D721Med (cell line): ENCODE measurements around the gene NEUROD2.

ENCODE experiments used
- DNase-seq: peaks from one replicate; pipeline ENCODE4 v3.0.0; 2011; ENCODE audit warnings: low spot score; ENCODE audit not compliant: insufficient read length
- FAIRE-seq: peaks from 2 replicates; lab custom pipeline; 2011; peaks lifted over from hg19 to GRCh38; lab: Jason Lieb, UNC
- TF ChIP-seq, protein P1 (sequence below): IDR thresholded peaks from 2 replicates; pipeline ENCODE4 v1.5.1; 2012; ENCODE audit warnings: mild to moderate bottlenecking, control low read depth; ENCODE audit not compliant: insufficient read depth; ENCODE audit errors: missing control alignments

Gene NEUROD2

DNA sequence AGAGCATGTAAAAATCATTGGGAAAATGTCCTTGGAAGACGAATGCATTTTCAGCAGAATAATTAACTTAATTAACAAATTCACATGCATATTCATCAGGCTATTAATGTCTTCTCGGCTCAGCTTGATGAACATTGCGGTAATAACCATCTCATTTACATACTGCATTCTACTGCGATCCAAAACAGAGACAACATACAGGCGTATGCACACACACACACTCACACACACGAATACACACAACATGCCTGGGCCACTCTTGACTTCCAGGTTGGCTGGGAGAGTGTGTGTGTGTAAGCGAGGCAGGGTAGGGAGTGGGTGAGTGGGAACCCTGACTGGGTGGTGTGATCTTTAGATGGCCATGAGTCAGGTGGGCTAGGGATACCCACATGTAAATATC lies 44.7 kb downstream of the NEUROD2 start:
- no peak for FAIRE-seq
- no peak for DNase-seq
- TF ChIP-seq, protein P1, sequence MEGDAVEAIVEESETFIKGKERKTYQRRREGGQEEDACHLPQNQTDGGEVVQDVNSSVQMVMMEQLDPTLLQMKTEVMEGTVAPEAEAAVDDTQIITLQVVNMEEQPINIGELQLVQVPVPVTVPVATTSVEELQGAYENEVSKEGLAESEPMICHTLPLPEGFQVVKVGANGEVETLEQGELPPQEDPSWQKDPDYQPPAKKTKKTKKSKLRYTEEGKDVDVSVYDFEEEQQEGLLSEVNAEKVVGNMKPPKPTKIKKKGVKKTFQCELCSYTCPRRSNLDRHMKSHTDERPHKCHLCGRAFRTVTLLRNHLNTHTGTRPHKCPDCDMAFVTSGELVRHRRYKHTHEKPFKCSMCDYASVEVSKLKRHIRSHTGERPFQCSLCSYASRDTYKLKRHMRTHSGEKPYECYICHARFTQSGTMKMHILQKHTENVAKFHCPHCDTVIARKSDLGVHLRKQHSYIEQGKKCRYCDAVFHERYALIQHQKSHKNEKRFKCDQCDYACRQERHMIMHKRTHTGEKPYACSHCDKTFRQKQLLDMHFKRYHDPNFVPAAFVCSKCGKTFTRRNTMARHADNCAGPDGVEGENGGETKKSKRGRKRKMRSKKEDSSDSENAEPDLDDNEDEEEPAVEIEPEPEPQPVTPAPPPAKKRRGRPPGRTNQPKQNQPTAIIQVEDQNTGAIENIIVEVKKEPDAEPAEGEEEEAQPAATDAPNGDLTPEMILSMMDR, result no peak

DNA sequence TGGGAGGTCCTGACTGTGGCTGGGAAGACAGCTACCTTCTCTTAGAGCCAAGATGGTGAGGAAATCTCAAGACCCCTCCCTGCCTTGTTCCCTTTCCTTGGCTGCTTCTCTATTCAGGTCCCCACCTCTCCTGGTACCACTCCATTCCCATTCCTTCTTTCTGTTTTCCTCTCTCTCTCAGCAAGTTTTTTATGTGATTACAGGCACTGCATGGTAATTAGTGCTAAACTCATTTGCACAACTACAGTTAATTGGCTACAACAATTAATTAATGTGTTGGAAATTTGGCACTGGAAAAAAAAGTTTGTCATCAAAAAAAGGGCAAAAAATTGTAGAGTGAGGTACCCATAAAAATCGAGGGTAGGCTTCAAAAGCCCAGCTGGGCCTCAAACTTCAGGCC lies 45.3 kb downstream of the NEUROD2 start:
- TF ChIP-seq, protein P1, result no peak
- FAIRE-seq, result no peak
- no peak for DNase-seq

DNA sequence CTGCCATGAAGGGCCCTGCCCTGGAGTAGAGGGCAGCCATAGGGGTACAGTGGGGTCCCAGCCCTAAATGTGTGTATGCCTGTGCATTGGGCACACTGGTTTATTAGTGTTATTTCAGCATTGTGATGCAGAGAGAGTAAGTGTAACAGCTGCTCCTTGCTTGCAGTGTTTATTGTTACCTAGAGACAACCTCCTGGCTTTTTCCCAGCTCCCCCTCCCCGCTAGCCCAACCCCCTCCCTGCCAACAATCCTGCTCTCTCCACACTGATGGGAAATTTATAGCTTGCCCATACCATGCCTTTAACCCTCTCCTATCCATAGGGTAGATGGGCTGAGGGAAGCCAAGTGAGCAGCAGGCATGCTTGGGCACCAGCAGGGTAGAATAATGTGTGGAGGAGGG lies 51.3 kb downstream of the NEUROD2 start:
- FAIRE-seq, result no peak
- no peak for DNase-seq
- TF ChIP-seq, protein P1, result no peak

DNA sequence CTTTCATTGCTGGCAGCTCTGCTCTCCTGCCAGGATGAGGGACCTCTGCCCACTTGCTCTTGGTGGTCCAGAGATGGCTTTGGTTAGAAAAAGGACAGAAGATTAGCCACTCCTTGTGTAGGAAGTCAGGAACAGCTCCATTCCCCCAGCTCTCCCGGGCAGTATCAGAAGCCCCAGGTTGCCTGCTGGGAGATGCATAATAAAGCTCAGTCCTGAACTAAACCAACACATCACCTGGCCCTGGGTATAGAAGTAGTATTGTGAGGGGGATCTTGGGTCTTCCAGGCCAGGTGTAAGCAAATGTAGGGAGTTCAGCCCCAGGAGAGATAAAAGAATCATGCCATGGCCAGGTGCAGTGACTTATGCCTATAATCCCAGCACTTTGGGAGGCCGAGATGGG lies 52.4 kb downstream of the NEUROD2 start:
- TF ChIP-seq, protein P1, result no peak
- FAIRE-seq (no peak), DNase-seq (no peak)
